Pancreas (tissue), 10 donors: ENCODE results near the gene AIFM1. TPM values are rescaled to one million over a fixed set of nuclear protein-coding genes. Genes with fewer than 3 reads are reported as not detected.

Experiments
- ATAC-seq, 4 donors: fragments of 200-7000 bp; cut with Tn5 transposase; one replicate each; pipeline versions ENCODE4 v1.8.0 to v1.9.1; 2020; ENCODE audit warnings: mild to moderate bottlenecking in 4 of 4, moderate library complexity in 4 of 4
- DNase-seq, 6 donors: peaks; one replicate each; pipeline ENCODE4 v3.0.0-alpha.2; 2020
- FAIRE-seq: peaks from 2 replicates; lab custom pipeline; 2012; peaks lifted over from hg19 to GRCh38; lab: Jason Lieb, UNC
- H3K27ac ChIP-seq, 4 donors: fragments of 200-600 bp; sonication (generic); 1 replicate in 3 of 4; 2 replicates in 1 of 4; pipeline versions ENCODE4 v1.5.0 to v1.8.0; 2020
- H3K27me3 ChIP-seq, 4 donors: fragments of 200-600 bp; one replicate each; pipeline ENCODE4 v1.8.0; 2021
- H3K36me3 ChIP-seq, 3 donors: fragments of 200-600 bp; sonication (generic) in 1 of 3; one replicate each; pipeline versions ENCODE4 v1.5.0 to v1.8.0; 2020 to 2021
- H3K4me1 ChIP-seq, 3 donors: fragments of 200-600 bp; one replicate each; pipeline ENCODE4 v1.8.0; 2021
- H3K4me3 ChIP-seq, 4 donors: fragments of 200-600 bp; sonication (generic) in 2 of 4; one replicate each; pipeline versions ENCODE4 v1.5.0 to v1.8.0; 2020 to 2021
- H3K9me3 ChIP-seq, 4 donors: fragments of 200-600 bp; one replicate each; pipeline ENCODE4 v1.8.0; 2021
- CTCF ChIP-seq, 4 donors: fragments of 200-600 bp; sonication (generic) in 3 of 4; IDR thresholded peaks; one replicate each; pipeline versions ENCODE4 v1.5.0 to v1.8.0; 2021; ENCODE audit warnings: antibody characterized with exemption in 4 of 4
- WGBS, 2 donors: extraction: QIAGEN DNeasy Blood & Tissue Kit; methylation state at CpG; one replicate each; pipeline ENCODE4 v1.1.7; 2013; 5-methylcytosine and 5-hydroxymethylcytosine counted together
- intact Hi-C, 3 donors: fragments of 100-400 bp; cut with DNase I; formaldehyde crosslinking; loops; one replicate each; pipeline versions ENCODE4 v1.11.1 to v1.14.2; 2022
- polyA plus RNA-seq, 2 donors: library from polyadenylated mRNA; stranded (reverse); fragments of 200-250 nt; gene quantifications; one replicate each; pipeline ENCODE4 v1.2.3, GENCODE V29; 2013
- total RNA-seq, 6 donors: library from RNA; stranded (reverse); fragmentation: NEBNext Ultra II Directional in 4 of 6; extraction: Animal tissue kit (Norgen Biotek cat#: 25700) in 4 of 6; gene quantifications; one replicate each; pipeline versions ENCODE4 v1.2.1 to v1.2.4, GENCODE V29; 2021 to 2023
- donor health status: healthy with polysubstance abuse.
- donor health status: DM: no; HTN: no; CAD: no; lungs with moderate emphysema.
- donor health status: DM: no; HTN: no; CAD: no.
- donor health status: control.
- donor health status: control.
- donor health status: Bipolar disorder and iron deficiency.
- donor health status: DM: yes; HTN: yes; CAD: no.
- donor health status: DM: no; HTN: no; CAD: no.
- donor health status: DM: no; HTN: no; CAD: no.
- donor health status: DM: yes; HTN: yes; CAD: no.

Gene AIFM1
- total and polyA plus RNA-seq, 8 donors: 12.1 to 19.7 (median 15.3) TPM

GRCh38 chrX:130081421-130082045 lies 84.1 kb downstream of the AIFM1 start:
- WGBS, 2 donors: 69 to 71% methylated on average over 12 of the region's 12 CpGs
- FAIRE-seq: no peak
- Histone ChIP-seq H3K9me3 (no peaks in the 10 kb centered on the region), H3K27ac (no peak overlapping the region), H3K36me3 (no peaks in the 10 kb centered on the region), H3K4me1 (no peaks in the 10 kb centered on the region), H3K4me3 (no peak overlapping the region), H3K27me3 (no peaks in the 10 kb centered on the region)
- intact Hi-C loops: loop anchor here (5.0 to 10.0 kb wide), 3 partner anchors 103 to 113 kb away; no protein-coding TSS in a partner anchor
- DNase-seq: no peak
- TF ChIP-seq CTCF (IDR thresholded peaks at IDR 0.05): no peak
- ATAC-seq: no peak

GRCh38 chrX:130080791-130081367 lies 84.8 kb downstream of the AIFM1 start:
- intact Hi-C loops: loop anchor here (5.0 to 10.0 kb wide), 3 partner anchors 104 to 114 kb away; no protein-coding TSS in a partner anchor
- FAIRE-seq: no peak
- no peak for DNase-seq
- no peak for ATAC-seq
- Histone ChIP-seq H3K4me3 (no peak overlapping the region), H3K36me3 (no peaks in the 10 kb centered on the region), H3K9me3 (no peaks in the 10 kb centered on the region), H3K27me3 (no peaks in the 10 kb centered on the region), H3K27ac (no peak overlapping the region), H3K4me1 (no peaks in the 10 kb centered on the region)
- TF ChIP-seq CTCF (IDR thresholded peaks at IDR 0.05): no peak
- WGBS, 2 donors: 73 to 80% methylated on average over 7 of the region's 7 CpGs

GRCh38 chrX:130079824-130080406 lies 85.7 kb downstream of the AIFM1 start:
- intact Hi-C loops: loop anchor here (5.0 to 10.0 kb wide), 3 partner anchors 105 to 115 kb away; no protein-coding TSS in a partner anchor
- H3K4me1 ChIP-seq: no peaks in the 10 kb centered on the region
- ATAC-seq: peak; percentile 77 to 84 (median 80)
- no peaks in the 10 kb centered on the region for H3K36me3 ChIP-seq
- H3K9me3 ChIP-seq: no peaks in the 10 kb centered on the region
- WGBS, 2 donors: 32 to 33% methylated on average over 9 of the region's 9 CpGs
- FAIRE-seq: no peak
- no peaks in the 10 kb centered on the region for H3K27me3 ChIP-seq
- DNase-seq: peak in 3 of 6 donors; percentile 25 to 60 (median 44)
- TF ChIP-seq CTCF (IDR thresholded peaks at IDR 0.05): peak; percentile 62 to 76 (median 68)
- H3K27ac ChIP-seq: no peak overlapping the region
- H3K4me3 ChIP-seq: no peak overlapping the region

Other genes starting within 250 kb of the AIFM1 start
- gene BCORL1, start 183.2 kb downstream of the AIFM1 start, total RNA-seq: 10 to 100 TPM in 1 of 6 donors, 1 to 10 TPM in 5; 3.5 to 11.1 (median 6.0) TPM
- 1 to 10 TPM; 1.7 to 3.7 TPM for gene BCORL1, start 183.2 kb downstream of the AIFM1 start, polyA plus RNA-seq
- gene ELF4, start 55.3 kb downstream of the AIFM1 start, total RNA-seq: 1 to 10 TPM; 1.4 to 4.6 (median 2.0) TPM
- 1 to 10 TPM; 1.1 to 2.0 TPM for gene ELF4, start 55.3 kb downstream of the AIFM1 start, polyA plus RNA-seq
- gene RAB33A, start 6.1 kb upstream of the AIFM1 start, total RNA-seq: under 1 TPM in 1 of 6 donors, not detected in 5; 0.17 TPM
- under 1 TPM; 0.23 to 0.38 TPM for gene RAB33A, start 6.1 kb upstream of the AIFM1 start, polyA plus RNA-seq
- 1 to 10 TPM; 1.1 to 2.5 (median 1.6) TPM for gene ZNF280C, start 103.1 kb upstream of the AIFM1 start, total RNA-seq
- 1 to 10 TPM in 1 of 2 donors, under 1 TPM in 1; 0.61 to 1.1 TPM for gene ZNF280C, start 103.1 kb upstream of the AIFM1 start, polyA plus RNA-seq
- gene SLC25A14, start 174.1 kb upstream of the AIFM1 start, total RNA-seq: 10 to 100 TPM in 1 of 6 donors, 1 to 10 TPM in 5; 4.5 to 11.3 (median 6.6) TPM
- gene SLC25A14, start 174.1 kb upstream of the AIFM1 start, polyA plus RNA-seq: 10 to 100 TPM; 15.1 to 37.1 TPM
- gene GPR119, start 219.8 kb upstream of the AIFM1 start, total RNA-seq: 1 to 10 TPM in 3 of 6 donors, under 1 TPM in 3; 0.19 to 3.3 (median 0.98) TPM
- 1 to 10 TPM in 1 of 2 donors, not detected in 1; 7.6 TPM for gene GPR119, start 219.8 kb upstream of the AIFM1 start, polyA plus RNA-seq
- gene RBMX2, start 236.1 kb upstream of the AIFM1 start, total RNA-seq: 10 to 100 TPM in 2 of 6 donors, 1 to 10 TPM in 4; 6.2 to 10.5 (median 8.8) TPM
- gene RBMX2, start 236.1 kb upstream of the AIFM1 start, polyA plus RNA-seq: 10 to 100 TPM; 13.6 to 28.2 TPM